ENCODE results near the gene SIAH3. TPM values are rescaled to one million over a fixed set of nuclear protein-coding genes. Genes with fewer than 3 reads are reported as not detected.

Gene SIAH3
- total RNA-seq, 4 donors from 2014 or later = under 0.01 to 0.12 TPM; not detected in 2

DNA sequence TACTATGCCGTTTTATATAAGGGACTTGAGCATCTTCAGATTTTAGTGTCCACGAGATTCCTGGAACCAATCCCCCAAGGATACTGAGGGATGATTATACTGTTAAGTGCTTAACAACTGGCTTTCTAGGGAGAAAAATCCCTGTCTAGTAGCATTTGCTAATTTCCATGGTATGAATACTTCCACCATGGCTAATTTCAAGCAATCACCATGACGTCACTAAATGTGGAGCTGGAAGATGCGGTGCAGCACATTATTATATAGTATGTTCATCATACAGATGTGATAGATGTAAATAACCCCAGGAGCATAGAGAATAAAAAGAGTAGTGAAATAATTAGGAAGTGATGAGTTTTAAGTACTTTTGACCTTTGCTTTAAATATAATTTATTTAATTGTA lies 72.7 kb downstream of the SIAH3 start:
- TF ChIP-seq, protein P1, sequence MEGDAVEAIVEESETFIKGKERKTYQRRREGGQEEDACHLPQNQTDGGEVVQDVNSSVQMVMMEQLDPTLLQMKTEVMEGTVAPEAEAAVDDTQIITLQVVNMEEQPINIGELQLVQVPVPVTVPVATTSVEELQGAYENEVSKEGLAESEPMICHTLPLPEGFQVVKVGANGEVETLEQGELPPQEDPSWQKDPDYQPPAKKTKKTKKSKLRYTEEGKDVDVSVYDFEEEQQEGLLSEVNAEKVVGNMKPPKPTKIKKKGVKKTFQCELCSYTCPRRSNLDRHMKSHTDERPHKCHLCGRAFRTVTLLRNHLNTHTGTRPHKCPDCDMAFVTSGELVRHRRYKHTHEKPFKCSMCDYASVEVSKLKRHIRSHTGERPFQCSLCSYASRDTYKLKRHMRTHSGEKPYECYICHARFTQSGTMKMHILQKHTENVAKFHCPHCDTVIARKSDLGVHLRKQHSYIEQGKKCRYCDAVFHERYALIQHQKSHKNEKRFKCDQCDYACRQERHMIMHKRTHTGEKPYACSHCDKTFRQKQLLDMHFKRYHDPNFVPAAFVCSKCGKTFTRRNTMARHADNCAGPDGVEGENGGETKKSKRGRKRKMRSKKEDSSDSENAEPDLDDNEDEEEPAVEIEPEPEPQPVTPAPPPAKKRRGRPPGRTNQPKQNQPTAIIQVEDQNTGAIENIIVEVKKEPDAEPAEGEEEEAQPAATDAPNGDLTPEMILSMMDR (IDR thresholded peaks at IDR 0.05) = no peak
- DNase-seq (ENCODE audit: low spot score) = no peak
- ATAC-seq (ENCODE audit: low FRiP score) = no peak

DNA sequence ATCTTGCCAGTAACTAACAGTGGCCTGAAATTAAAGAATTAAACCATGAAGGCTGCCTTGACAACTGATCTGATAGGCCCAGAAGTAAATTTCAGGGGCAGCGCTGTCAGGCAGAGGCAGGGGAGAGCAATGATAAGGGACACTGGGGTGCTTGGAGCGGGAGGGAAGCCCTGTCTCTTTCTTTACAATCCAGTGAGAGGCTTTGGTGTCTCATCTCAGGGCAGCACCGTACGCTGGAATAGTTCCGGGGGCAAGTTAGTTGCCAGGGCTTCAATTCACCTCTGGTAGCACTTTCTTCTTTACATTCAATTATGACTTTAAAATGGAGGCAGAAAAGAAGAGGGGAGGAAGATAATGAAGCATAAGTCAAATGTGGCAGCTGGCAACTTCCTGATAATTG lies 74.8 kb downstream of the SIAH3 start:
- no peak for DNase-seq (ENCODE audit: low spot score)
- no peak for ATAC-seq (ENCODE audit: low FRiP score)
- TF ChIP-seq, protein P1 (IDR thresholded peaks at IDR 0.05) = no peak

DNA sequence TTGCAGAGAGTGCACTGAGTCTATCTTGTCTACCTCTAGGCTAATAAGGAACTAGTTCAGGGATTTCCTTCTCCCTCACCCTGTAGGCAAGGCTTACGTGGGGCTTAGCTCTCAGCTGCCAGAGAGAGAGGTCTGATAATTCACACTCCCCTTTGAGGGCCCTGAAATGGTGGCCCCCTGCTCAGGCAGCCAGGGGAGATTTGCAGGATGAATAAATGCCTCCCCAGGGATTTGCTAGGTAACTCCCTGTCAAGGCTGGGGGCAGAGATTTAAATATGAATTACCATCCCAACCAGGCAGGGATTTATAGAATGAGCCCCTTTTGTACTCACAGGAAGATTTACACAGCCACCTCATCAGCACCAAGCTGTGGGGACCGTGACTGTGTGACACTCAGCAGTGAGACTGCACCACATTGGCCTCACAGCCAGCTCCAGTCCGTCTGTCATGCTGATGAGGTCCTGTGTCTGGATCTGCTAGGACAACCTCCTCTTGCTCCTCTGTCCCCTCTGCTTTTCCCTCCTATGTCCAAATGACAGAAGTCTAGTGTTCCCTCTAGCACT lies 76.1 kb downstream of the SIAH3 start:
- ATAC-seq (ENCODE audit: low FRiP score) (no peak), DNase-seq (ENCODE audit: low spot score) (no peak)
- TF ChIP-seq, protein P1 (IDR thresholded peaks at IDR 0.05) = no peak

DNA sequence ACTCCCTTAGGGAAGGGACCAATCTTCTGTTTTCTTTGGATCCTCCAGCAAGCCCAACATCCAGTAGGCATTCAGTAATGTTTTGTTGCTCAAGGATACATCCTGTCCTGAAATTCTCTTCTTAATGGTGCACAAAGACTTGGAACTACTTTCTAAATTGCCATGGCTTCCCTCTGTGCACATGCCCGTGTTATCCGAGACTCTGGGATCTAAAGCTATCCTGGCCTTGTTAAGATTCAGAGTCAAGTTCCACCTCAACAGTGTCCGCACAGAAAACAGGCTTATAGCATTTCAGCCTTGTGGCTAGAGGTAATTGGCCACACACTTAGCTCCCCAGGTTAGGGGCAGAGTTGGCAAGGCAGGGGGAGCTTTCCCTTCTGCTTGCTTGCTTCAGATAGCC lies 77.6 kb downstream of the SIAH3 start:
- TF ChIP-seq, protein P1 (IDR thresholded peaks at IDR 0.05) = no peak
- DNase-seq (ENCODE audit: low spot score) = no peak

DNA sequence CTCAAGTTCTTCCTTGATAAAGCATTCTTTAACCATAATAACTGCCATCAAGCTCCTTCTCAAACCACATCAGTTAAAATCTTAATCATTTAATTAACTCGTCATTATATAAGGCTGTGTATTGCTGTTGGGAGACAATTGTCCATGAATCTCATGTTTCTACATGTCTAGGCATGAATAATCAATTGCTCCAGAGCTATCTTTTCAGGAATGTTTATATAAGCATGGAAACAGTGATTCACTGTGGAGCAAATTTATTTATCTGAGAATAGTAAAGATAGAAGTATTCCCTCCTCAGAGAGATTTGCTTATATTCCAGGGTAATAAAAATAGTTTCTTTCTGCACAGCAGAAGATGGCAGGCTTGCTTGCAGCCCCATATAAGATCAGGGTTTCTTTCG lies 78.3 kb downstream of the SIAH3 start:
- TF ChIP-seq, protein P1 (IDR thresholded peaks at IDR 0.05) = no peak
- ATAC-seq (ENCODE audit: low FRiP score) = no peak
- DNase-seq (ENCODE audit: low spot score) = no peak

More for the DNA sequence above, 77.6 kb downstream of the SIAH3 start:
- no peak for ATAC-seq (ENCODE audit: low FRiP score)

DNA sequence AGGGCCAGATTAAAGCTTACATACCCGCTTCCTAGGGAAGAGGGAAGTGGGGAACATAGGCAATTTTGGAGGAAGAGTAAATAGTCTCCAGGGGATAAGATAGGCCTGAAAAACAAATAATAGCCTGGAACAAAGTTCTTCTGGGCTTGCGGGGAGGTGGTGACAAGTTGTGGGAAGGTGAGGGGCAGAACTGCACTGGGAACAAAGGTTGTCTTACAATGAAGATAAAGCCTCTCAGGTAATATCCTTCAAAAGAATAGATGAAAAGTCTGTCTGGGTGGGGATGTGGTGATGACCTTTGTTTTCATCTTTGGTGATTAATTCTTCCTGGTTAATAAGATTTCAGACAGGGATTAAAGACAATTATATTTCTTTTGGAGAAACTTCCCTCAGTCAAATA lies 80.7 kb downstream of the SIAH3 start:
- DNase-seq (ENCODE audit: low spot score) (no peak), ATAC-seq (ENCODE audit: low FRiP score) (no peak)
- TF ChIP-seq, protein P1 (IDR thresholded peaks at IDR 0.05) = no peak

DNA sequence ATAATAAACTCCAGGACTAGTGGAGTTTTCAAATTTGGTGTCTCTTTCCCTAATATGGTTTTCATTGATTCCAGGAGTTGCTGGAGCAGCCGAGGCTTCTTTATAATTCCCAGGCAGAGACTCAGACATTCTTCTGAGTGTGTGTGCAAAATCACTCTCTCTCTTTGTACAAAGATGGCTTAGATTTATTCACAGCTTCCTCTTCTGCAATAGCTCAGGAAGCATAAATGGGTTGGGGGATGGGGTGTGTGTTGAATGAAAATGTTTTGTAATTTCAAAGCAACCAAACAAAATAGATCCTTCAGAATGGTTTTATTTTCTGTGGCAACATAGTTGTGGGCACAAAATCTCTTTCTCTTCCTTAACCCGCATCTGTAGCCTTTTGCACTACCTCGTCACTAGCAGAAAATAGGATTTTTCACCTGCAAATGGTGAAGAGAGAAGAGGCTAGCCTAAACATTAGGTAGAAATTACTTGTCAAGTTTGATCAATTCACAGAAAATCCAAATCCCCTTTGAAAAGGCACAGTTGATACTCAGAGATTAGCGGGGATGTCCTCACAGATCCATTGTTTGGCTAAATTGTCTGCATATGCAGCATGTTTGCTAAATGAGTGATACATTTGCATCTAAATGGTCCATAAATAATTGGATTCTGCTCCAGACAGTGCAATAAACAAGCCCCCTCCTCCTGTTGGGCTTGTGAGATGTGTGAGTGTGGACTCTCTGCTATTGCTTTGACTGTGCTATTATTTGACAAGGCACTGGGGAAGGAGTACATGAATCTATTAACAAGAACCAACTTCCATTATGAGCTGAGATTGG lies 82.7 kb downstream of the SIAH3 start:
- DNase-seq (ENCODE audit: low spot score) (no peak), ATAC-seq (ENCODE audit: low FRiP score) (no peak)

More for the DNA sequence above, 82.7 kb downstream of the SIAH3 start:
- TF ChIP-seq, protein P1 (IDR thresholded peaks at IDR 0.05) = no peak

Data from omental fat pad (tissue), 4 donors.